Gastroesophageal sphincter (tissue), 3 donors: ENCODE results near the gene IFITM5.

ENCODE experiments used
- EP300 ChIP-seq: sonication (generic); formaldehyde crosslinking; IDR thresholded peaks from one replicate; pipeline ENCODE4 v1.6.1; 2017; ENCODE audit warnings: antibody characterized with exemption, mild to moderate bottlenecking
- POLR2A ChIP-seq, 2 donors: fragments of 450-650 bp; IDR thresholded peaks; one replicate each; pipeline ENCODE4 v1.6.1; 2017; ENCODE audit warnings: antibody characterized with exemption in 2 of 2, mild to moderate bottlenecking in 2 of 2, moderate library complexity in 1 of 2
- POLR2AphosphoS5 ChIP-seq: sonication (generic); formaldehyde crosslinking; IDR thresholded peaks from one replicate; pipeline ENCODE4 v1.6.1; 2017; ENCODE audit warnings: antibody characterized with exemption
- TF ChIP-seq, protein P1 (sequence below), 4 experiments: fragments of 200-600 bp in 2 of 4; fragments of 450-650 bp in 2 of 4; sonication (generic) in 1 of 4; IDR thresholded peaks; one replicate each; pipeline ENCODE4 v1.5.1; 2017 to 2019; ENCODE audit warnings: antibody characterized with exemption in 4 of 4, mild to moderate bottlenecking in 2 of 4, moderate library complexity in 2 of 4

DNA sequence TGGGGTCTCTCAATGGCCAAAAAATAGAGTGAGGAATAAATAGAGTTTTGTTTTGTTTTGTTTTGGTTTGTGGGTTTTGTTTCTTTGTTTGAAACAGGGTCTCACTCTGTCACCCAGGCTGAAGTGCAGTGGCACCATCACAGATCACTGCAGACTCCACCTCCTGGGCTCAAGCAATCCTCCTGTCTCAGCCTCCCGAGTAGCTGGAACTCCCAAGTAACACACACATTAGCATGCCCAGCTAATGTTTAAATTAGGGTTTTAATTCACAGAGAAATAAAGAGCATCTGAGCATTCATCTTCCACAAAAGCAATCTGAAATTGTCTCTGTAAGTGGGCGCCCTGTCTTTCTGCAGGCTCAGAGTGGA, 30.5 kb upstream of the IFITM5 start:
- TF ChIP-seq POLR2AphosphoS5 (no peak), POLR2A (IDR thresholded peaks at IDR 0.05) (no peak), EP300 (no peak)
- TF ChIP-seq, protein P1, sequence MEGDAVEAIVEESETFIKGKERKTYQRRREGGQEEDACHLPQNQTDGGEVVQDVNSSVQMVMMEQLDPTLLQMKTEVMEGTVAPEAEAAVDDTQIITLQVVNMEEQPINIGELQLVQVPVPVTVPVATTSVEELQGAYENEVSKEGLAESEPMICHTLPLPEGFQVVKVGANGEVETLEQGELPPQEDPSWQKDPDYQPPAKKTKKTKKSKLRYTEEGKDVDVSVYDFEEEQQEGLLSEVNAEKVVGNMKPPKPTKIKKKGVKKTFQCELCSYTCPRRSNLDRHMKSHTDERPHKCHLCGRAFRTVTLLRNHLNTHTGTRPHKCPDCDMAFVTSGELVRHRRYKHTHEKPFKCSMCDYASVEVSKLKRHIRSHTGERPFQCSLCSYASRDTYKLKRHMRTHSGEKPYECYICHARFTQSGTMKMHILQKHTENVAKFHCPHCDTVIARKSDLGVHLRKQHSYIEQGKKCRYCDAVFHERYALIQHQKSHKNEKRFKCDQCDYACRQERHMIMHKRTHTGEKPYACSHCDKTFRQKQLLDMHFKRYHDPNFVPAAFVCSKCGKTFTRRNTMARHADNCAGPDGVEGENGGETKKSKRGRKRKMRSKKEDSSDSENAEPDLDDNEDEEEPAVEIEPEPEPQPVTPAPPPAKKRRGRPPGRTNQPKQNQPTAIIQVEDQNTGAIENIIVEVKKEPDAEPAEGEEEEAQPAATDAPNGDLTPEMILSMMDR (IDR thresholded peaks at IDR 0.05) = no peak
